ENCODE measurements around the gene GRID1.

Gene GRID1

GRCh38 chr10:86377797-86378146 lies 11.2 kb upstream of the GRID1 start:
- TF ChIP-seq CTCF (conservative IDR thresholded peaks at IDR 0.05) = no peak
- H3K27ac ChIP-seq = no peak overlapping the region

GRCh38 chr10:86376852-86377796 lies 10.5 kb upstream of the GRID1 start:
- no peak overlapping the region for H3K27ac ChIP-seq
- TF ChIP-seq CTCF (conservative IDR thresholded peaks at IDR 0.05) = peak; percentile 99

GRCh38 chr10:86376403-86376802 lies 9.8 kb upstream of the GRID1 start:
- TF ChIP-seq CTCF (conservative IDR thresholded peaks at IDR 0.05) = no peak
- no peak overlapping the region for H3K27ac ChIP-seq

DNA sequence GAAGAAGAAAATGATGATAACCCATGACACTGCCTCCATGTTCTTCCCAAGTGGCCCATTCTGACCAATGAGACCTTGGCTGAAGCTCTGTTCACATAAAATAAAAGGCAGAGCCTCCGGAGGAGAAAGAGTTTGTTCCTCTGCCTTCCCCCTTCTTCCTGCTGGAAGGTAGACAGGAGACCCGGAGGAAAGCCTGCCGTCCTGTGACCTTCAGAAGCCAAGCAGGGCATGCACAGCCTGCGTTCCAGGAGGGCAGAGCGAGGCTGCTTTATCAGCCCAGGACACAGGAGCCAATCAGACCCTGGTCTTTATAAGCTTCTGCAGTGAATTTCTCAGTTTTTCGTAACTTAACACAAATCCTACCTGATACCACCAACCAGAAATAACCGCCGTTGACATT lies 8.6 kb upstream of the GRID1 start:
- TF ChIP-seq CTCF (conservative IDR thresholded peaks at IDR 0.05) = no peak
- no peak overlapping the region for H3K27ac ChIP-seq

- no peak for TF ChIP-seq CTCF (conservative IDR thresholded peaks at IDR 0.05)
- H3K27ac ChIP-seq = no peak overlapping the region
Observed at GRCh38 chr10:86374664-86375063, 8.1 kb upstream of the GRID1 start.

DNA sequence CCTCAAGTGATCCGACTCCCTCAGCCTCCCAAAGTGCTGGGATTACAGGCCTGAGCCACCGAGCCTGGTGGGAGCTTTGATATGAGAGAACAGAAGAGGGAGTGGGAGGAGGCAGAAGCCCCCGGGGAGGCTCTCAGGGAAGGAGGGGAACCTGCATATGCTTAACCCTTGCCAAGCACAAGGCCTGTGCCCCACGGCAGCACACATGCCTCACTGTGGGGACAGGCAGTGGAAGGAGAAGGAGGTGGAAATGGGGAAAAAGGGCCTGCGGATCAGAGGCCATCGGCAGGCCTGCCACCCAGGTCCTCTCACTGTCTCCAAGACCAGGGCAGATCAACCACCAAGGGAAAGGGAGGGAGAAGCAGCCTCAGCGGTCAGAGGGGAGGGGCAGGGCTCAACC lies 7.2 kb upstream of the GRID1 start:
- TF ChIP-seq CTCF (conservative IDR thresholded peaks at IDR 0.05) = no peak
- H3K27ac ChIP-seq = no peak overlapping the region

GRCh38 chr10:86373251-86373650 lies 6.7 kb upstream of the GRID1 start:
- TF ChIP-seq CTCF (conservative IDR thresholded peaks at IDR 0.05) = no peak
- no peak overlapping the region for H3K27ac ChIP-seq
